GM19455 (cell line): ENCODE measurements around the gene FXYD6.

Experiments used
- ATAC-seq: cut with Tn5 transposase; IDR thresholded peaks from one replicate; pipeline ENCODE4 v1.9.1; 2021; ENCODE audit not compliant: unreplicated experiment

FXYD6 gene

GRCh38 chr11:117832511-117832910 is 43.9 kb downstream of the FXYD6 start:
- ATAC-seq: no peak

- no peak for ATAC-seq
Measured at GRCh38 chr11:117831661-117832415, 44.6 kb downstream of the FXYD6 start.

- ATAC-seq: no peak
Measured at GRCh38 chr11:117830674-117831351, 45.6 kb downstream of the FXYD6 start.

- ATAC-seq: no peak
Measured at GRCh38 chr11:117830072-117830471, 46.4 kb downstream of the FXYD6 start.

GRCh38 chr11:117829369-117829725 is 47.1 kb downstream of the FXYD6 start:
- no peak for ATAC-seq

GRCh38 chr11:117828611-117829368 is 47.7 kb downstream of the FXYD6 start:
- no peak for ATAC-seq

GRCh38 chr11:117827521-117828511 is 48.6 kb downstream of the FXYD6 start:
- no peak for ATAC-seq

- ATAC-seq: no peak
Measured at GRCh38 chr11:117826832-117827231, 49.6 kb downstream of the FXYD6 start.

- ATAC-seq: no peak
Measured at GRCh38 chr11:117826190-117826570, 50.3 kb downstream of the FXYD6 start.

GRCh38 chr11:117825538-117826189 is 50.8 kb downstream of the FXYD6 start:
- no peak for ATAC-seq

GRCh38 chr11:117824571-117825537 is 51.6 kb downstream of the FXYD6 start, which contains the start of gene FXYD2:
Gene FXYD2, minus strand, starts transcription at chr11:117824744. Its CDS starts 66 bp downstream, at chr11:117824678.
- ATAC-seq: no peak

GRCh38 chr11:117823946-117824420 is 52.5 kb downstream of the FXYD6 start:
- ATAC-seq: no peak

- no peak for ATAC-seq
Measured at GRCh38 chr11:117823294-117823945, 53.0 kb downstream of the FXYD6 start.

- ATAC-seq: no peak
Measured at GRCh38 chr11:117822074-117823033, 54.1 kb downstream of the FXYD6 start.

GRCh38 chr11:117821431-117821830 is 55.0 kb downstream of the FXYD6 start:
- no peak for ATAC-seq

GRCh38 chr11:117820516-117820915 is 55.9 kb downstream of the FXYD6 start:
- ATAC-seq: no peak

GRCh38 chr11:117820071-117820470 is 56.4 kb downstream of the FXYD6 start:
- no peak for ATAC-seq
